NCI-H82 treated with DMSO at 0.1 percent for 48 hours (cell line): ENCODE measurements around the gene GSTM4.
"Not testable (repeated sequence)": the region's sequence is repeated elsewhere in the genome, so short reads cannot be mapped to it uniquely, and the experiment has no call there.

Source experiments
- DNase-seq: peaks from one replicate; lab custom pipeline; 2025; ENCODE audit not compliant: unreplicated experiment; lab: John Stamatoyannopoulos, UW

Gene GSTM4

DNA sequence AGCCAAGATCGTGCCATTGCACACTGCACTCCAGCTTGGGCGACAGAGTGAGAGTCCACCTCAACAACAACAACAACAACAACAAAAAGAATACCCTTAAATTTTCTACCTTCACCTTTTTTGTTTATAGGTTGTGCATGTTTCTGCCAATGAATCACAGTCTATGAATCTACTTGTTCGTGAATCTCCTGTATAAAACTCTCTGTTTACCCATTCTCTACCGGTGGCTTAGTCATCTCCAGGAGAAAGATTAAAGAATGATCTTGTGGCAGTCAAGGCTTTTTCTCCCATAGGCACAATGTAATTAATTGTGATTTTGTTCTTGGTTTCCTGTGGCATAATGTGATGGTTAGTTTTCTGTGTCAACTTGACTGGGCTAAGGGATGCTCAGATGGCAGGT is 42.0 kb downstream of the GSTM4 start:
- not testable (repeated sequence) for DNase-seq

- not testable (repeated sequence) for DNase-seq
Observed at GRCh38 chr1:109702940-109703339, 47.0 kb downstream of the GSTM4 start.

DNA sequence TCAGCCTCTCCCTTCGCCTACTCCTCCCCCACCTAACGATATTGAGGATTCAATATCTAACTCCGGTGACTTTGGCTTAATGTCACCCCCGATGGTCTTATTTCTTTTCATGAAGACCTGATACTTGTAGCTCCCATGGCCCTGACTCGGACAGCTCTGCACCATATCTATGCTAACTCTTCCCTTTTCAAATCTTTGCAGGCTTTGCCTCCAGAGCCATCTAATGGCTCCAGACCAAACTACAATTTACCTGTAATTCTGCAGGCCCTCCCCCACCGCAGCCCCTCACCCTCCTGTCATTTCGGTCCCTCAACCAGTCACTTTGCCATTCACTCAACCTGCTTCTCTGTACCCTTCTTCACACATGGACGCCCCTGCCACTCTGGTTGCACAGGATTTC is 48.3 kb downstream of the GSTM4 start:
- DNase-seq, result no peak

- no peak for DNase-seq
Observed at GRCh38 chr1:109705411-109705810, 49.5 kb downstream of the GSTM4 start.

DNA sequence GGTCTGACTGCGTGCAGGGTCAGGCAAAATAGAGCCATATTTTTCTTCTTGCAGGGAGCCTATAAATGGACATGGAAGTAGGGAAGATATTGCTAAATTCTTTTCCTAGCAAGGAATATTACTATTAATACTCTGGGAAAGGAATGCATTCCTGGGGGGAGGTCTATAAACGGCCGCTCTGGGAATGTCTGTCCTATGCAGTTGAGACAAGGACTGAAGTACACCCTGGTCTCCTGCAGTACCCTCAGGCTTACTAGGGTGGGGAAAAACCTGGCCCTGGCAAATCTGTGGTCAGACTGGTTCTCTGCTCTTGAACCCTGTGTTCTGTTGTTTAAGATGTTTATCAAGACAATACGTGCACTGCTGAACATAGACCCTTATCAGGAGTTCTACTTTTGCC is 53.0 kb downstream of the GSTM4 start:
- DNase-seq, result not testable (repeated sequence)

DNA sequence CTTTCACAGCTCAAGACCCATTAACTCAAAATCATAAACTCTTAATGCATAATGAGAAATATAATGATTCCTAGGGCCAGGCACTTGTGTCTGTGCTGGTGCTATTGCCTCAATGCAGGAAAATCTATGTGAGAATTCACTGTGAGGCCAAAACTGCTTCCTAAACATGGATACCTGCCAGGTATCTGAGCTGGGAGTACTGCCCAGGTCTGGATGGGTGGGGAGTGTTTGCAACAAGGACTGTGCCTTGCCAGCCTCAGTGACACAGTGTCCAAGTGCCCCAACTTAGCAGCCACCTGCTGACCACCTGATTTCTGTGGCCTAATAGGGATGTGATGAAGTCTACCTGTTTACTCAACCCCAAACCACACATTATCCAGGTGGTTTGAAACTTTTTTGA is 53.9 kb downstream of the GSTM4 start:
- not testable (repeated sequence) for DNase-seq
